OCI-LY1 (cell line): Measurements from ENCODE around the gene STPG4.

Experiments
- EZH2 ChIP-seq: fragments of 200-600 bp; sonication (generic), shearing (Covaris generic); IDR thresholded peaks from 2 replicates; pipeline ENCODE4 v1.8.0; 2017; ENCODE audit warnings: borderline replicate concordance, mixed run types, mild to moderate bottlenecking, antibody characterized with exemption, low read length, moderate library complexity, mixed read lengths
- TF ChIP-seq, protein P1 (sequence below): fragments of 200-600 bp; sonication (generic), shearing (Covaris generic); IDR thresholded peaks from 2 replicates; pipeline ENCODE4 v1.5.1; 2017; ENCODE audit warnings: mild to moderate bottlenecking, antibody characterized with exemption, low read length, moderate library complexity, mixed read lengths

DNA sequence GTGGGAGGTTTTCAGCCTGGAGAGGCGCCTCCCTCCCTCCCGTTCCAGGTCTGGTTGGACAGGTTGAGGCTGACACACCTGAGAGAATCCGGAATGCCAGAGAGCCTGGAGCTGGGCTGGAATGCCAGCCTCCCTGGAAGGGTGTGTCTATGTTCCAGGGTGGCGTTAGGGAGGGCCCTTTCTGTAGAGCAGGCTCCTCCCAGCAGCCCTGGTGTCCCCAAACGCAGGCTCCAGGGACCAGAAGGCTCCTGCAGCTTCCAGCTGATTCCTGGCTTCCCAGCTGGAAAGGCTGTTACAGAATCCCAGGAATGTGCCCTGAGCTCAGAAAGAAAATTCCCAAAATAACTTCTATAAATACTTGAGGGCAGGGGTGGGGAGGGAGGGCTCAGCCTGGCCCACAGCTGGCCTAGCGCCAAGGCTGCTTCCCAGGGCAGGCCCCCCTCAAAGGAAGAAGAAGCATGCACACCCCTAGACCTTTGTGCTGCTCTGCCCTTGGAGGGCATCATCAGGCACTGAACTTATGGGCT lies 85.4 kb downstream of the STPG4 start:
- TF ChIP-seq, protein P1, sequence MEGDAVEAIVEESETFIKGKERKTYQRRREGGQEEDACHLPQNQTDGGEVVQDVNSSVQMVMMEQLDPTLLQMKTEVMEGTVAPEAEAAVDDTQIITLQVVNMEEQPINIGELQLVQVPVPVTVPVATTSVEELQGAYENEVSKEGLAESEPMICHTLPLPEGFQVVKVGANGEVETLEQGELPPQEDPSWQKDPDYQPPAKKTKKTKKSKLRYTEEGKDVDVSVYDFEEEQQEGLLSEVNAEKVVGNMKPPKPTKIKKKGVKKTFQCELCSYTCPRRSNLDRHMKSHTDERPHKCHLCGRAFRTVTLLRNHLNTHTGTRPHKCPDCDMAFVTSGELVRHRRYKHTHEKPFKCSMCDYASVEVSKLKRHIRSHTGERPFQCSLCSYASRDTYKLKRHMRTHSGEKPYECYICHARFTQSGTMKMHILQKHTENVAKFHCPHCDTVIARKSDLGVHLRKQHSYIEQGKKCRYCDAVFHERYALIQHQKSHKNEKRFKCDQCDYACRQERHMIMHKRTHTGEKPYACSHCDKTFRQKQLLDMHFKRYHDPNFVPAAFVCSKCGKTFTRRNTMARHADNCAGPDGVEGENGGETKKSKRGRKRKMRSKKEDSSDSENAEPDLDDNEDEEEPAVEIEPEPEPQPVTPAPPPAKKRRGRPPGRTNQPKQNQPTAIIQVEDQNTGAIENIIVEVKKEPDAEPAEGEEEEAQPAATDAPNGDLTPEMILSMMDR, result no peak
- TF ChIP-seq EZH2, result no peak
